ENCODE results near the gene SPEF1.

GRCh38 chr20:3775457-3776108, 5.7 kb downstream of the SPEF1 start:
- TF ChIP-seq EP300 (IDR thresholded peaks at IDR 0.05; ENCODE audit: borderline replicate concordance) = no peak
- no peak for TF ChIP-seq TAF1 (IDR thresholded peaks at IDR 0.05; ENCODE audit: low read depth)
- TF ChIP-seq TEAD4 (IDR thresholded peaks at IDR 0.05) = no peak
- TF ChIP-seq REST (IDR thresholded peaks at IDR 0.05; ENCODE audit: low read depth) = no peak
- no peak for TF ChIP-seq RAD21 (IDR thresholded peaks at IDR 0.05; ENCODE audit: low read depth)
- no peak for TF ChIP-seq NFIC (IDR thresholded peaks at IDR 0.05)
- no peak for TF ChIP-seq FOXM1 (IDR thresholded peaks at IDR 0.05; ENCODE audit: borderline replicate concordance, low read depth)
- TF ChIP-seq EGR1 (IDR thresholded peaks at IDR 0.05) = no peak
- TF ChIP-seq MAX (IDR thresholded peaks at IDR 0.05) = no peak
- no peak for TF ChIP-seq CEBPB (IDR thresholded peaks at IDR 0.05)
- TF ChIP-seq YY1 (IDR thresholded peaks at IDR 0.05; ENCODE audit: low read depth) = no peak
- TF ChIP-seq TCF12 (IDR thresholded peaks at IDR 0.05; ENCODE audit: low read depth) = no peak
- TF ChIP-seq USF1 (IDR thresholded peaks at IDR 0.05) = no peak
- TF ChIP-seq CREB1 (IDR thresholded peaks at IDR 0.05; ENCODE audit: low read depth) = no peak

Measured in Ishikawa (cell line).